Breast epithelium (tissue), 3 donors: ENCODE results near the gene DEXI.

Source experiments
- POLR2A ChIP-seq: fragments of 450-650 bp; IDR thresholded peaks from one replicate; pipeline ENCODE4 v1.6.1; 2016; ENCODE audit warnings: antibody characterized with exemption, mild to moderate bottlenecking, moderate library complexity
- POLR2AphosphoS5 ChIP-seq, 3 donors: sonication (generic); formaldehyde crosslinking; IDR thresholded peaks; one replicate each; pipeline ENCODE4 v1.6.1; 2017; ENCODE audit warnings: antibody characterized with exemption in 3 of 3
- TF ChIP-seq, protein P1 (sequence below), 3 donors: fragments of 450-650 bp; IDR thresholded peaks; one replicate each; pipeline ENCODE4 v1.5.1; 2016 to 2017; ENCODE audit warnings: antibody characterized with exemption in 3 of 3, mild to moderate bottlenecking in 3 of 3, moderate library complexity in 3 of 3

DNA sequence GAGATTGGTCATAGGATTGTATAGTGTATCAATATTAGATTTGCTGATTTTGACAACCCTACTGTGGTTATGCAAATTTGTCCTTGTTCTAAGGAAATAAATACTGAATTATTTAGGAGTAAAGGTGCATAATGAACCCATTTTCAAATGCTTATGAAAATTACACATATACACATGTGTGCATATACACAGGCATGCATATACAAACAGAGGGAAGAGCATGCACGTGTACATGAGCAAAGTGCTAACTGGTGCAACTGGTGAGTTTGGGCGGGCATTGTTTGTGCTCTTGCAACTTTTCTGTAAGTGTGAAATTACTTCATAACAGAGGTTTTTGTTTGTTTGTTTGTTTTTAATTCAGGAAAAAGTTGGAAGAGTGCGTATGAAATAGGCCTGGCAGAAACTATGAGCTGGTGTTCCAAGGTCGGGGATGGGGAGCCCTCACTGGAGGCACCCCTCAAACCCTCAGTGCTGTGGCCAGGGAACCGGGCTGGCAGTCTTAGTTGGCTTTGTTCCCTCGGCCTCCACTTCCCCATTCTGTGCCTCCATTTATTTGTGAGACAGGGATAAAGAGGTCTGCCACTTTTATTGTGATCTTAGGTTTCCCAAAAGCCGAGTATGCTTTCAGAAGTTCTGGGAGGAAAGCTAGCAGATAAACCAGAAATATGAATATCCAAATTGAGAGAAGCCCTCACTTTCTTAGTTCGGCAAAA is 5.8 kb downstream of the DEXI start:
- TF ChIP-seq, protein P1, sequence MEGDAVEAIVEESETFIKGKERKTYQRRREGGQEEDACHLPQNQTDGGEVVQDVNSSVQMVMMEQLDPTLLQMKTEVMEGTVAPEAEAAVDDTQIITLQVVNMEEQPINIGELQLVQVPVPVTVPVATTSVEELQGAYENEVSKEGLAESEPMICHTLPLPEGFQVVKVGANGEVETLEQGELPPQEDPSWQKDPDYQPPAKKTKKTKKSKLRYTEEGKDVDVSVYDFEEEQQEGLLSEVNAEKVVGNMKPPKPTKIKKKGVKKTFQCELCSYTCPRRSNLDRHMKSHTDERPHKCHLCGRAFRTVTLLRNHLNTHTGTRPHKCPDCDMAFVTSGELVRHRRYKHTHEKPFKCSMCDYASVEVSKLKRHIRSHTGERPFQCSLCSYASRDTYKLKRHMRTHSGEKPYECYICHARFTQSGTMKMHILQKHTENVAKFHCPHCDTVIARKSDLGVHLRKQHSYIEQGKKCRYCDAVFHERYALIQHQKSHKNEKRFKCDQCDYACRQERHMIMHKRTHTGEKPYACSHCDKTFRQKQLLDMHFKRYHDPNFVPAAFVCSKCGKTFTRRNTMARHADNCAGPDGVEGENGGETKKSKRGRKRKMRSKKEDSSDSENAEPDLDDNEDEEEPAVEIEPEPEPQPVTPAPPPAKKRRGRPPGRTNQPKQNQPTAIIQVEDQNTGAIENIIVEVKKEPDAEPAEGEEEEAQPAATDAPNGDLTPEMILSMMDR (IDR thresholded peaks at IDR 0.05), result no peak
- TF ChIP-seq POLR2A, result no peak
- TF ChIP-seq POLR2AphosphoS5 (IDR thresholded peaks at IDR 0.05), result no peak
